GM10266 (cell line): Measurements from ENCODE around the gene BEND3.
"Not testable (repeated sequence)": the region's sequence is repeated elsewhere in the genome, so short reads cannot be mapped to it uniquely, and the experiment has no call there.

Source experiments
- DNase-seq: peaks from one replicate; pipeline ENCODE4 v3.0.0; 2012; ENCODE audit errors: extremely low spot score
- TF ChIP-seq, protein P1 (sequence below): IDR thresholded peaks from 2 replicates; pipeline ENCODE4 v1.5.1; 2012; ENCODE audit warnings: mild to moderate bottlenecking, low read depth; ENCODE audit not compliant: control insufficient read depth, insufficient read depth; ENCODE audit errors: missing control alignments

BEND3 gene

DNA sequence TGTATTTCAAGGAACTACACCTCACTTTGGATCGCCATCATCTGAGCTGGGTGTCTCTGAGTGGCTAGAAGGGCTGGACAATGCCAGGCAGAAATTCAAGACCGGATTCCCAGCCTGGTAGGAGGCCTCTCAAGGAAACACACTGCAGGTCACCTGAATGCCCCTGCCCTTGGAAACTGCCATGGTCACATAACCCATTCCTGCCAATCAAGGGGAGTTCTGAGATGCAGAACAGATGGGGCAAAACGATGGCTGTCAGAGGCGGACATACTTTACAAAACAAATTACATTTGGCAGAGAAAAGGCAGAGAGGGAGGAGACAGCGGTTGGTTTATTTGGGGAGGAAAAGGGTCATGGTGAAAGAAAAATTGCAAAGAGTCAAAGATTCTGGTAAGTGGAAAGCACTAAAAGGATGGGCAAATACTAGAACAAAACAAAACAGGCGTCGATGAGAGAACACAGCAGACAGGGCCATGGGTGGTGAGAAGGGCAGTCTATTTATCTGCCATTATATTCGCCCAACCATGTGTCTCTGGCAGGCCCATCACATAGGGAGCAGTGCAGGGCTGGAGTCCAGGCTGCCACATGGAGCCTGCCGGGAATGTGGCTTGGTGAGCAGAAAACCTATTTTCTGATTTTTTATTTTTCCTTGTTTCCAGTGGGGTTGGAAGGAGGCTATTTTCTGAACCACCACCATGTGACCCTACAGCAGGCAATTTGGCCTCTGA lies 13.5 kb downstream of the BEND3 start:
- TF ChIP-seq, protein P1, sequence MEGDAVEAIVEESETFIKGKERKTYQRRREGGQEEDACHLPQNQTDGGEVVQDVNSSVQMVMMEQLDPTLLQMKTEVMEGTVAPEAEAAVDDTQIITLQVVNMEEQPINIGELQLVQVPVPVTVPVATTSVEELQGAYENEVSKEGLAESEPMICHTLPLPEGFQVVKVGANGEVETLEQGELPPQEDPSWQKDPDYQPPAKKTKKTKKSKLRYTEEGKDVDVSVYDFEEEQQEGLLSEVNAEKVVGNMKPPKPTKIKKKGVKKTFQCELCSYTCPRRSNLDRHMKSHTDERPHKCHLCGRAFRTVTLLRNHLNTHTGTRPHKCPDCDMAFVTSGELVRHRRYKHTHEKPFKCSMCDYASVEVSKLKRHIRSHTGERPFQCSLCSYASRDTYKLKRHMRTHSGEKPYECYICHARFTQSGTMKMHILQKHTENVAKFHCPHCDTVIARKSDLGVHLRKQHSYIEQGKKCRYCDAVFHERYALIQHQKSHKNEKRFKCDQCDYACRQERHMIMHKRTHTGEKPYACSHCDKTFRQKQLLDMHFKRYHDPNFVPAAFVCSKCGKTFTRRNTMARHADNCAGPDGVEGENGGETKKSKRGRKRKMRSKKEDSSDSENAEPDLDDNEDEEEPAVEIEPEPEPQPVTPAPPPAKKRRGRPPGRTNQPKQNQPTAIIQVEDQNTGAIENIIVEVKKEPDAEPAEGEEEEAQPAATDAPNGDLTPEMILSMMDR, result no peak
- no peak for DNase-seq

DNA sequence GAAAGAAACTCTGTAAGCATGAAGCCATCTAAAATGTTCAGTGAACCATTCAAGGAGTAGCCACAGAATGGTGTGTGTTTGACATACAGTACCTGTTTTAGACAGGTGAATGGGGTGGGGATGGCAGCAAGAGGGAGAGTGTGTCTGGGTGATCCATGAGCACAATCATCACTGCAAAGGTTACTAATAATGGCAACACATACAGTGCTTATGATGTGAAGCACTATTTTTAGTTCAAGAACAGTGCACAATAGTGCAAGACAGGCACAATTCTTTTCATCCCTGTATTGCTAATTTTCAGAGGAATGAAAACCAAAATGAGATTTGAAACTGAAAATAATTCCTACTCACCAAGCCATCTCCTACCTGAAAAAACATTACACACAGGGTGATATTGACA lies 14.1 kb downstream of the BEND3 start:
- TF ChIP-seq, protein P1, result no peak
- no peak for DNase-seq

DNA sequence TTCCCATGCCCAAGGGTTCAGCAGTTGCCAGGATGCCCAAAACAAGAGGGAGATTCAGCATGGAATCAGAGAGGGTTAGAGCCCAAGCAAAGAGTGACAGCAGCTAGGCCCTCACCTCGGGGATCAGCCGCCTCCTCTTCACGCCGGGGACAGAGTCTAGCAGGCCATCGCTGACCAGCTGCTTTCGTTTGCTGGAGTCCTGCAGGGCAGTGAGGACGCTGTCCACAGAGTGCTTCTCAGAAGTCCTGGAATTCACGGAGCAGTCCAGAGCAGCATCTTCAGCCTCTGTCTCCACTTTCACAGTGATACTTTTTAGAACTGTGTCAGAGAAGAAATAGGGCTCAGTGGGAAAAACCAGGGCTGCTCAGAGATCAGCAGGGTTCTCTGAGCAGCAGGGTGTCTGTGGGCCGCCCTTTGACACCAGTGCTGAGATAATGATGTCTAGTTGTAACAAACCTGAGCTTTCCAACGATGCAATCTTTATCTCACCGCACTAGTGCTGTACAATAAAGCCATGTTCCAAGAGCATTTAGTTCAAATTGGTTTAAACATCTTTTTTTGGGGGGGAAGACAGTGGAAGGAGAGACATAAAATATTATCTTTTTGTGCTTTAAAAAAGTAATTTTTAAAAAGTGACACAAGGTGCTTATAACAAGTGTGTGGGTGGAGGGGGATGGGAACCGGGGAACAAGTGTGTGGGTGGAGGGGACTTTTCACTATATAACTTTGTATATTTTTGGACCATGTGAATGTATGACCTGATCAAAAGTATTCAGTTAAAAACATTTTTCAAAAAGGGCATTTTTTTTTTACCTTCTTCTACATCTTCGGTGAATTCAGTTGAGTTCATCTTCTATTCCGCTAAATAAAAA lies 16.6 kb downstream of the BEND3 start:
- no peak for DNase-seq
- TF ChIP-seq, protein P1, result no peak

DNA sequence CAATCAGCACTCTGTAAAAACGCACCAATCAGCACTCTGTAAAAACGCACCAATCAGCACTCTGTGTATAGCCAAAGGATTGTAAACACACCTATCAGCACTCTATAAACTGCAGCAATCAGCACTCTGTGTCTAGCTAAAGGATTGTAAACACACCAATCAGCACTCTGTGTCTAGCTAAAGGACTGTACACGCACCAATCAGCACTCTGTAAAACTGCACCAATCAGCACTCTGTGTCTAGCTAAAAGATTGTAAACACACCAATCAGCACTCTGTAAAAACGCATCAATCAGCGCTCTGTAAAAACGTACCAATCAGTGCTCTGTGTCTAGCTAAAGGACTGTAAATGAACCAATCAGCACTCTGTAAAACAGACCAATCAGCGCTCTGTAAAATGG lies 30.9 kb downstream of the BEND3 start:
- DNase-seq, result not testable (repeated sequence)

DNA sequence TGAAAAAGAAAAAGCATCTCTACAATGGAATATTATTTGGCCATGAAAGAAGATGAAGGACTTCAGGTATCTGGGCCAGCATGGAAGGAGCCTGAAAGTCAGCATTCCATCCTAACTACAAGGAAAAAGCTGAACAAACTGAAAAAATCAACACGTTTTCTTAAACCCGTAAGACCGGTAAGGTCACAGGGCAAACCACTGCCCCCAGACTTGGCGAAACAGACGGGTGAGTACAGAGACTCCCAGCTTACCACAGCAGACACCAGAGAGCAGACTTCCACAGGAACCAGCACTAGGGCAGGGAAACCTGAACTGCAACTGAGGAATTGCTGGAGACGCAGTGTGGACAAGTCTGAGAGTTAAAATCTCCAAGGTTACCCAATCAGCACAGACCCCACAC lies 31.4 kb downstream of the BEND3 start:
- DNase-seq, result no peak
- TF ChIP-seq, protein P1, result no peak

DNA sequence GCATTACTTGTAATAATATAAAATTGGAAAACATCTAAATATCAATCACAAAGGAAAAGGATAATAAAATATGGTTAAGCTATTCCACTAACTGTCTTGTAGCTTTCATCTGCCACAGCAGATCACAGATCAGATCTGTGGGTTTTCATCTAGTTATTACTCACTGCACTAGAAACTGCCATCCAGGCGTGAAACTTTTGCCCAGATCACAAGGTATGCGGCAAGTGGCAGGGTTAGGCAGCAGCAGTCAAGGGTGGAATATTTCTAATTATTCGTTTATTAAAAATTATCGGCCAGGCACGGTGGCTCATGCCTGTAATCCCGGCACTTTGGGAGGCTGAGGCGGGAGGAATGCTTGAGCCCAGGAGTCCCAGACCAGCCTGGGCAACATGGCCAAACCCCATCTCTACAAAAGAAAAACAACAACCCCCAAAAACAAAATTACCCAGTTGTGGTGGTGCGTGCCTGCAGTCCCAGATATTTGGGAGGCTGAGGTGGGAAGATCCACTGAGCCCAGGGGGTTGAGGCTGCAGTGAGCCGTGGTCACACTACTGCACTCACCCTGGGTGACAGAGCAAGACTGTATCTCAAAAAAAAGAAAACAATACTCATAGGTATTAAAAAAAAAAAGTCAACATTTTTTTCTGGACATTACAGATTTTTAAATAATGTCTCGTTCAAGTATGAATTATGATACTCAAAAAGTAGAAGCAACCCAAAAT lies 32.1 kb downstream of the BEND3 start:
- TF ChIP-seq, protein P1, result no peak
- no peak for DNase-seq

DNA sequence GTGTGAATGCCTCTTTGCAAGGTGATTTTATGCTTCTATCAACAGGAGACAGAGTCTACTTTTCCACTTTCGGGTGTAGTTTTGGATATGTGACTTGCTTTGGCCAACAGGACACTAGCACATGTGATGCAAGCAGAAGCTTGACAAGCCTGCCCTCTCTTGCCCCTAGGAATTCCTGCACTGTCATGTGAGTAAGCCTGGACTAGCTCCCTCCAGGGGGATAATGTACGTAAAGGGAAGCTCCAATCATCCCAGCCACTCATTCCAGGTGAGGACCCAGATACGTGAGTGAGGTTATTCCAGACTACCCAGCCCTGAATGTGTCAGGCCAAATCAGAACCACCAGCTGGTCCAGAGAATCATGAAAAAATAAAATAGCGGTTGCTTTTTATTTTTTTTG lies 33.3 kb downstream of the BEND3 start:
- no peak for DNase-seq
- TF ChIP-seq, protein P1, result no peak
